HCT116 (cell line): Measurements from ENCODE around the gene CNTNAP5. TPM values are rescaled to one million over a fixed set of nuclear protein-coding genes. Genes with fewer than 3 reads are reported as not detected.

Experiments
- ATAC-seq: fragments of 200-7000 bp; cut with Tn5 transposase; 2 replicates; pipeline ENCODE4 v1.9.1; 2020; ENCODE audit warnings: mild to moderate bottlenecking, moderate library complexity
- BruUV-seq: library from RNA; stranded (reverse); fragments of 400-500 nt; replicated peaks from 2 replicates; lab custom pipeline; 2021; lab: Mats Ljungman, UMichigan
- CTCF ChIA-PET: fragments of 300-600 bp; sonication (Branson Sonifier 250); formaldehyde crosslinking; loops from one replicate; lab custom pipeline; 2021; ENCODE audit warnings: antibody characterized with exemption; lab: Charles Lee
- POLR2A ChIA-PET: fragments of 300-600, 350-600 bp; sonication (Branson Sonifier 250); formaldehyde crosslinking; loops from one replicate; lab custom pipeline; 2021; ENCODE audit warnings: antibody characterized with exemption; lab: Charles Lee
- RAD21 ChIA-PET, 2 experiments: fragments of 300-600 bp; sonication (Branson Sonifier 250); formaldehyde crosslinking; loops; one replicate each; lab custom pipeline; 2023; ENCODE audit warnings: low total read pairs in 2 of 2; ENCODE audit not compliant: uncharacterized antibody in 2 of 2, unreplicated experiment in 2 of 2, low non-redundant PET in 1 of 2; lab: Charles Lee
- DNase-seq: peaks from one replicate; pipeline ENCODE4 v3.0.0-alpha.2; 2010; ENCODE audit warnings: low read depth, low spot score
- H2AFZ ChIP-seq: fragments of 200-600 bp; shearing (Covaris generic), sonication (generic); 2 replicates; pipeline ENCODE4 v1.6.1; 2017; ENCODE audit warnings: low read depth, mixed run types, mixed read lengths, antibody characterized with exemption, low read length; ENCODE audit not compliant: poor library complexity, severe bottlenecking
- H3K27ac ChIP-seq: 2 replicates; pipeline ENCODE4 v1.5.1; 2012; ENCODE audit warnings: low read depth, low read length
- H3K27me3 ChIP-seq: fragments of 200-600 bp; sonication (generic); 2 replicates; pipeline ENCODE4 v1.6.1; 2016; ENCODE audit warnings: mixed run types, low read length, mixed read lengths; ENCODE audit not compliant: insufficient read depth
- H3K36me3 ChIP-seq, 2 experiments: fragments of 200-500 bp in 1 of 2; fragments of 200-600 bp in 1 of 2; sonication (Bioruptor generic) in 1 of 2; sonication (generic) in 1 of 2; 2 replicates each; pipeline versions ENCODE4 v1.5.1 to v1.6.1; 2014 to 2016; ENCODE audit warnings: low read length in 2 of 2, inconsistent platforms in 1 of 2, mixed read lengths in 1 of 2, mixed run types in 1 of 2; ENCODE audit not compliant: insufficient read depth in 2 of 2, control insufficient read depth in 1 of 2
- H3K4me1 ChIP-seq, 2 experiments: fragments of 200-600 bp in 1 of 2; sonication (generic) in 1 of 2; 2 replicates each; pipeline versions ENCODE4 v1.5.1 to v1.6.1; 2012 to 2017; ENCODE audit warnings: low read length in 2 of 2, inconsistent platforms in 1 of 2, mild to moderate bottlenecking in 1 of 2, mixed read lengths in 1 of 2, mixed run types in 1 of 2, moderate library complexity in 1 of 2; ENCODE audit not compliant: insufficient read depth in 2 of 2, control insufficient read depth in 1 of 2
- H3K4me2 ChIP-seq: fragments of 200-600 bp; sonication (generic); 2 replicates; pipeline ENCODE4 v1.6.1; 2017; ENCODE audit warnings: mixed run types, low read length, mixed read lengths
- H3K4me3 ChIP-seq, 2 experiments: fragments of 200-600 bp in 1 of 2; sonication (generic) in 1 of 2; replicated peaks in 1 of 2; 2 replicates each; pipeline ENCODE4 v1.5.1; 2011 to 2016; ENCODE audit warnings: low read length in 2 of 2, control low read depth in 1 of 2, low read depth in 1 of 2, mild to moderate bottlenecking in 1 of 2, mixed read lengths in 1 of 2, mixed run types in 1 of 2
- H3K79me2 ChIP-seq: fragments of 200-600 bp; sonication (generic); 2 replicates; pipeline ENCODE4 v1.6.1; 2017; ENCODE audit warnings: mild to moderate bottlenecking, mixed run types, low read length, moderate library complexity, mixed read lengths; ENCODE audit not compliant: insufficient read depth
- H3K9ac ChIP-seq: fragments of 200-600 bp; sonication (generic); 2 replicates; pipeline ENCODE4 v1.6.1; 2016; ENCODE audit warnings: low read length, mixed read lengths
- H3K9me2 ChIP-seq: fragments of 200-600 bp; sonication (generic), shearing (Covaris generic); 2 replicates; pipeline ENCODE4 v1.6.1; 2017; ENCODE audit warnings: mixed run types, mild to moderate bottlenecking, moderate library complexity; ENCODE audit not compliant: insufficient read depth
- H3K9me3 ChIP-seq, 2 experiments: fragments of 200-500 bp in 1 of 2; fragments of 200-600 bp in 1 of 2; sonication (Bioruptor generic) in 1 of 2; sonication (generic) in 1 of 2; 2 replicates each; pipeline ENCODE4 v1.6.1; 2014 to 2017; ENCODE audit warnings: low read length in 2 of 2, mixed read lengths in 2 of 2, inconsistent platforms in 1 of 2, low read depth in 1 of 2, mild to moderate bottlenecking in 1 of 2, mixed run types in 1 of 2, moderate library complexity in 1 of 2; ENCODE audit not compliant: control insufficient read depth in 1 of 2, insufficient read depth in 1 of 2
- H4K20me1 ChIP-seq: fragments of 200-600 bp; sonication (generic), shearing (Covaris generic); 2 replicates; pipeline ENCODE4 v1.6.1; 2017; ENCODE audit warnings: mixed run types, mild to moderate bottlenecking, moderate library complexity; ENCODE audit not compliant: insufficient read depth
- ATF3 ChIP-seq: IDR thresholded peaks from 2 replicates; pipeline ENCODE4 v1.6.1; 2012
- CBX3 ChIP-seq: IDR thresholded peaks from 2 replicates; pipeline ENCODE4 v1.6.1; 2012; ENCODE audit warnings: low read depth
- CEBPB ChIP-seq: IDR thresholded peaks from 2 replicates; pipeline ENCODE4 v1.6.1; 2012; ENCODE audit warnings: low read depth
- CTCF ChIP-seq, 3 experiments: fragments of 200-600 bp in 1 of 3; sonication (generic) in 1 of 3; IDR thresholded peaks in 2 of 3; conservative IDR thresholded peaks in 1 of 3; 2 replicates each; pipeline ENCODE4 v1.5.1; 2012 to 2017; ENCODE audit warnings: low read depth in 2 of 3, low read length in 2 of 3, antibody characterized with exemption in 1 of 3, borderline replicate concordance in 1 of 3, control low read depth in 1 of 3, mild to moderate bottlenecking in 1 of 3, mixed read lengths in 1 of 3, mixed run types in 1 of 3, moderate library complexity in 1 of 3; ENCODE audit not compliant: insufficient read depth in 1 of 3
- EGR1 ChIP-seq: IDR thresholded peaks from 2 replicates; pipeline ENCODE4 v1.6.1; 2012; ENCODE audit warnings: low read depth
- ELF1 ChIP-seq: IDR thresholded peaks from 2 replicates; pipeline ENCODE4 v1.6.1; 2012; ENCODE audit warnings: low read depth, borderline replicate concordance
- EZH2 ChIP-seq: fragments of 200-600 bp; sonication (generic); IDR thresholded peaks from 2 replicates; pipeline ENCODE4 v1.6.1; 2017; ENCODE audit warnings: antibody characterized with exemption, mixed run types
- FOSL1 ChIP-seq: IDR thresholded peaks from 2 replicates; pipeline ENCODE4 v1.6.1; 2012; ENCODE audit warnings: low read depth
- RAD21 ChIP-seq: IDR thresholded peaks from 2 replicates; pipeline ENCODE4 v1.6.1; 2012; ENCODE audit warnings: low read depth, mild to moderate bottlenecking
- SRF ChIP-seq: IDR thresholded peaks from 2 replicates; pipeline ENCODE4 v1.6.1; 2012; ENCODE audit warnings: low read depth
- TCF7L2 ChIP-seq: IDR thresholded peaks from 2 replicates; pipeline ENCODE4 v1.7.0; 2011; ENCODE audit warnings: borderline replicate concordance, inconsistent platforms; ENCODE audit not compliant: insufficient read depth, insufficient read length; ENCODE audit errors: extremely low read depth
- ZFX ChIP-seq: fragments of 450-650 bp; IDR thresholded peaks from 2 replicates; pipeline ENCODE4 v1.6.1; 2017
- ZNF274 ChIP-seq: fragments of 200-500 bp; sonication (Bioruptor generic); IDR thresholded peaks from 2 replicates; pipeline ENCODE4 v1.6.1; 2014; ENCODE audit warnings: mild to moderate bottlenecking, low read depth, low read length, inconsistent platforms
- intact Hi-C: fragments of 100-400 bp; cut with micrococcal nuclease; formaldehyde crosslinking; loops from 2 replicates; pipeline ENCODE4 v1.10.0; 2022
- total RNA-seq: library from RNA; stranded (reverse); gene quantifications from one replicate; pipeline ENCODE4 v1.2.1, GENCODE V29; 2021; ENCODE audit not compliant: unreplicated experiment
- TF ChIP-seq, protein P1 (sequence below): IDR thresholded peaks from 2 replicates; pipeline ENCODE4 v1.6.1; 2012

Gene CNTNAP5
- total RNA-seq, 1 experiment from 2014 or later: not detected

DNA sequence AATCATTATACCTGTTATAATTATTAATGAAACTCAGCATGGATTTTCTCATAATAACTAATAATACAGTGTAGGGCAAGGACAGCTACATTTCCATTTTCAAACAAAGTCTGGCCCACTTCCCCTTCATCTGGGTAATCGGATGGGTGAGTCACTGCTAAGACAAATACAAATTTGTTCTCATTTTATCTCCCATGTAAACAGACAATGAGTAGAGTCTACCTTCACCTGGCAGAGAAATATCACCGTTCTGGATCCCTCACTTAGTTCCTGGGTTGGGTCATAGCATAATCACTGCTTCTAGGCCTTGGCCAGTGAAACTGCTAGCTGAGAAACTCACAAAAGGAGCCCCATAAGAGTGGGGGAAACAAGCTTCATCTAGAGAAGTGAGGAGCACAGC is 9.2 kb downstream of the CNTNAP5 start:
- no peaks in the 10 kb centered on the region for H3K4me1 ChIP-seq
- no peak overlapping the region for H3K4me2 ChIP-seq
- ChIA-PET RAD21 (no interaction called here), CTCF (no interaction called here), POLR2A (no interaction called here)
- no peak overlapping the region for H2AFZ ChIP-seq
- peaks cover 6 to 23% of the 10 kb centered on the region in 2 experiments; a peak in 3 of 4 replicates for H3K9me3 ChIP-seq
- H3K9ac ChIP-seq: no peak overlapping the region
- H3K9me2 ChIP-seq: no peaks in the 10 kb centered on the region
- intact Hi-C loops: no loop called here
- BruUV-seq: no TSS peak
- no peak overlapping the region for H3K4me3 ChIP-seq
- no peaks in the 10 kb centered on the region for H3K27me3 ChIP-seq
- H3K79me2 ChIP-seq: no peaks in the 10 kb centered on the region
- no peaks in the 10 kb centered on the region for H3K36me3 ChIP-seq
- no peak for ATAC-seq
- TF ChIP-seq ZNF274 (no peak), CTCF (IDR thresholded peaks at IDR 0.05 in 2 of 3, conservative IDR thresholded peaks at IDR 0.05 in 1 of 3; ENCODE audit: borderline replicate concordance in 1 of 3, insufficient read depth in 1 of 3, low read depth in 2 of 3, low read length in 2 of 3) (no peak), FOSL1 (no peak), CBX3 (no peak), SRF (no peak), ELF1 (no peak), EGR1 (no peak)
- H3K27ac ChIP-seq: no peak overlapping the region
- no peaks in the 10 kb centered on the region for H4K20me1 ChIP-seq
- DNase-seq: no peak

DNA sequence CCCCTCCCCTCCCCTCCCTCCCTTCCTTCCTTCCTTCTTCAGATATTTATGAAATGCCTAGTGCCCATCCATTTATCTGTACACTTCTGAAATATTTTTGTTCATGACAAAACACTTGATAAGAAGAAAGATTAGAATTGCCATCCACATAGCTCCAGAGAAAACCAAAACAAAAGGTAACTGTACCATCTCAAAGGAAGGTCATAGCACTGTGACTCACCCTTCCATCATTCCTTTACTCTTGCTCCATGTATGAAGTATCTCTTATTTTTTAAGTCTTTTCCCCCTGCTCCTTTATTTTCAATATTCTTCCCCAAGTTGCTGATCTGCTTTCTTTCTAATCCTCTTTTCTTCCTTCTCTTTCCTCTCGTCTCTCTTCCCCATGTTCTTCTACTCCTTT is 9.9 kb downstream of the CNTNAP5 start:
- POLR2A ChIA-PET: no interaction called here
- no peak for ATAC-seq
- no peak overlapping the region for H3K9ac ChIP-seq
- no peaks in the 10 kb centered on the region for H3K36me3 ChIP-seq
- intact Hi-C loops: no loop called here
- peaks cover 6 to 18% of the 10 kb centered on the region in 2 experiments; a peak in 3 of 4 replicates for H3K9me3 ChIP-seq
- CTCF ChIA-PET: no interaction called here
- RAD21 ChIA-PET: no interaction called here
- no peaks in the 10 kb centered on the region for H4K20me1 ChIP-seq
- H3K79me2 ChIP-seq: no peaks in the 10 kb centered on the region
- no peaks in the 10 kb centered on the region for H3K27me3 ChIP-seq
- H2AFZ ChIP-seq: no peak overlapping the region
- DNase-seq: no peak
- no peak overlapping the region for H3K4me3 ChIP-seq
- H3K4me1 ChIP-seq: no peaks in the 10 kb centered on the region
- H3K9me2 ChIP-seq: no peaks in the 10 kb centered on the region
- H3K27ac ChIP-seq: no peak overlapping the region
- H3K4me2 ChIP-seq: no peak overlapping the region
- no TSS peak for BruUV-seq
- no peak for TF ChIP-seq EZH2
- no peak for TF ChIP-seq ZFX
- no peak for TF ChIP-seq CBX3
- no peak for TF ChIP-seq CTCF (IDR thresholded peaks at IDR 0.05 in 2 of 3, conservative IDR thresholded peaks at IDR 0.05 in 1 of 3; ENCODE audit: borderline replicate concordance in 1 of 3, insufficient read depth in 1 of 3, low read depth in 2 of 3, low read length in 2 of 3)
- TF ChIP-seq CEBPB: no peak
- TF ChIP-seq ELF1: no peak
- TF ChIP-seq ATF3: no peak
- no peak for TF ChIP-seq RAD21
- TF ChIP-seq TCF7L2: no peak
- TF ChIP-seq, protein P1, sequence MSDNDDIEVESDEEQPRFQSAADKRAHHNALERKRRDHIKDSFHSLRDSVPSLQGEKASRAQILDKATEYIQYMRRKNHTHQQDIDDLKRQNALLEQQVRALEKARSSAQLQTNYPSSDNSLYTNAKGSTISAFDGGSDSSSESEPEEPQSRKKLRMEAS: no peak
